Bronchial epithelial cell (primary cell): Measurements from ENCODE around the gene NFIA. TPM values are rescaled to one million over a fixed set of nuclear protein-coding genes. Genes with fewer than 3 reads are reported as not detected.
A peak's percentile ranks its signal among the peaks of the same experiment; 100 is the strongest.
"Not testable (repeated sequence)": the region's sequence is repeated elsewhere in the genome, so short reads cannot be mapped to it uniquely, and the experiment has no call there.

Experiments
- DNase-seq: peaks from one replicate; pipeline ENCODE4 v3.0.0-alpha.2; 2010; ENCODE audit warnings: low read depth
- FAIRE-seq: peaks from 2 replicates; lab custom pipeline; 2011; peaks lifted over from hg19 to GRCh38; lab: Jason Lieb, UNC
- H3K27me3 ChIP-seq: 2 replicates; pipeline ENCODE4 v1.5.1; 2011; ENCODE audit warnings: low read length; ENCODE audit not compliant: control insufficient read depth, insufficient read depth
- H3K36me3 ChIP-seq: 2 replicates; pipeline ENCODE4 v1.5.1; 2011; ENCODE audit warnings: low read length; ENCODE audit not compliant: control insufficient read depth, insufficient read depth
- H3K4me3 ChIP-seq: 2 replicates; pipeline ENCODE4 v1.5.1; 2011; ENCODE audit warnings: mild to moderate bottlenecking, low read depth, low read length, control low read depth
- CTCF ChIP-seq: IDR thresholded peaks from 2 replicates; pipeline ENCODE4 v1.5.1; 2011; ENCODE audit warnings: mild to moderate bottlenecking, moderate library complexity, low read length, control low read depth, inconsistent platforms; ENCODE audit not compliant: insufficient read depth, severe bottlenecking
- total RNA-seq: library from RNA; depleted of rRNA; stranded (reverse); fragments of >200 nt; gene quantifications from 2 replicates; pipeline ENCODE4 v1.2.1, GENCODE V29; 2014

Gene NFIA
- total RNA-seq, 1 donor from 2014 or later: 7.4 TPM

DNA sequence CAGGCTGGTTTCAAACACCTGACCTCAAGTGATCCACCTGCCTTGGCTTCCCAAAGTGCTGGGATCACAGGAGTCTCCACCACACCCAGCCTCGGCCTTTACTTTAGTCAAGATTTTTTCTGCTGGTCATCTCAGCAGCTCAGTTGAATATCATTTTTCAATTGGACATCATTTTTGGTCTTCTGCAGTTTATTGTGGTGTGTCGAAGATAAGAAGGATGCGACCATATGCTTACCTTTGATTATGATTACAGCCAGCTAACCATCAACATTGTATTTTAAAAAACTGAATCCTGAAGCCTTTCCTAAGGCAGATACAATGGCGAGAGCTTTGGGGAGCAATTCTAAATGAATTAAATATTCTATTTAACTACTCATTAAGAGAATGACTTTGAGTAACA is 12.3 kb upstream of the NFIA start:
- no peak for DNase-seq
- no peak for TF ChIP-seq CTCF
- Histone ChIP-seq H3K36me3 (no peaks in the 10 kb centered on the region), H3K4me3 (no peak overlapping the region), H3K27me3 (no peaks in the 10 kb centered on the region)
- FAIRE-seq: no peak

DNA sequence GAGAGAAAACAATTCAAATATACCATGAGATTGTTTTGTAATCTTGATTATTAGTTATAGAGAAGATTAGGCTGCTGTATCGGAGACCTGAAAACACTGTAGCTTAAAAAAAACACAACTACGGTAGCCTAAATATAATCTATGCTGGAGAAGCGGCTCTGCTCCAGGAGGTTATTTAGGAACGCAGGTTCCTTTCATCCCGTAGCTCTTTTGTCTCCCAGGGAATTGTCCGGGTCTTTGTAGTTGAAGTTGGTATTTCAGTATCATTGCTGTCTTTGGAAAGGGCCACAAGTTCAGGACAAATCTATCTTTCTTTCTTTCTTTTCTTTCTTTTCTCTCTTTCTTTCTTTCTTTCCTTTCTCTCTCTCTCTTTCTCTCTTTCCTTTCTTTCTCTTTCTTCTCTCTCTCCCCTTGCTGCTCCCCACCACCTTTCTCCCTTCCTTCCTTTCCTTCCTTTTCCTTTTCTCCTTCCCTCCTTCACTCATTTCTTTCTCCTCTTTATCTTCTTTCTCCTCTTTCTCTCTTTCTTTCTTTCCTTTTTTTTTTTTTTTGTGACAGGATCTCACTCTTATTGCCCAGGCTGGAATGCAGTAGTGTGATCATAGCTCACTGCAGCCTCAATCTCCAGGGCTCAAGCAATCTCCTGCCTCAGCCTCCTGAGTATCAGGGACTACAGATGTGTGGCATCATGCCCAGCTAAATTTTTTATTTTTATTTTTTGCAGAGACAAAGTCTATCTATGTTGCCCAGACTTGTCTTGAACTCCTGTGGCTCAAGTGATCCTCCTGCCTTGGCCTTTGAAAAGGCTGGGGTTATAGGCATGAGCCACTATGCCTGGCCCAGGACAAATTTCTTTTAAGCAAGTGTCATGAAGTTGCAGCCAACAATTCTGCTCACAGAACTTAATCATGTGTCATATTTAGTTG is 10.9 kb upstream of the NFIA start:
- DNase-seq (no peak), FAIRE-seq (no peak)
- no peaks in the 10 kb centered on the region for H3K27me3 ChIP-seq

GRCh38 chr1:61073871-61074270 is 8.5 kb upstream of the NFIA start:
- H3K36me3 ChIP-seq: no peaks in the 10 kb centered on the region
- no peaks in the 10 kb centered on the region for H3K27me3 ChIP-seq
- DNase-seq (no peak), FAIRE-seq (no peak)
- TF ChIP-seq CTCF: no peak
- no peak overlapping the region for H3K4me3 ChIP-seq

More for the DNA sequence above, 10.9 kb upstream of the NFIA start:
- Histone ChIP-seq H3K36me3 (no peaks in the 10 kb centered on the region), H3K4me3 (no peak overlapping the region)
- TF ChIP-seq CTCF: no peak

DNA sequence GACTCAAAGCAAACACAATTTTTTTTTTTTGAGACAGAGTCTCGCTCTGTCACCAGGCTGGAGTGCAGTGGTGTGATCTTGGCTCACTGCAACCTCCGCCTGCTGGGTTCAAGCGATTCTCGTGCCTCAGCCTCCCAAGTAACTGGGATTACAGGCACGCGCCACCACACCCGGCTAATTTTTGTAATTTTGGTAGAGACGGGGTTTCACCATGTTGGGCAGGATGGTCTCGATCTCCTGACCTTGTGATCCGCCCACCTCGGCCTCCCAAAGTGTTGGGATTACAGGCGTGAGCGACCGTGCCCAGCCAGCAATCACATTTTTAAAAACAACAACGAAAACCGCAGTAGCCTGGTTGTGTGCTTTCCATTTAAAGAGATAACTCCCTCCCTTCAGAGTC is 6.5 kb upstream of the NFIA start:
- H3K27me3 ChIP-seq, FAIRE-seq, H3K4me3 ChIP-seq, DNase-seq, H3K36me3 ChIP-seq: not testable (repeated sequence)

GRCh38 chr1:61076728-61077675 is 5.4 kb upstream of the NFIA start:
- Histone ChIP-seq H3K27me3 (no peaks in the 10 kb centered on the region), H3K4me3 (peak overlapping the region; percentile 59), H3K36me3 (no peaks in the 10 kb centered on the region)
- FAIRE-seq (no peak), DNase-seq (peak; percentile 77)
- TF ChIP-seq CTCF: no peak
